CD4-positive, alpha-beta T cell treated with Interleukin-6 at 100 ng/mL for 8 hours (primary cell): ENCODE measurements around the gene CHPF2.

Source experiments
- DNase-seq: peaks from one replicate; pipeline ENCODE4 v3.0.0-alpha.2; 2020; ENCODE audit warnings: mixed read lengths, low spot score

Gene CHPF2

GRCh38 chr7:151246851-151247580 lies 14.7 kb downstream of the CHPF2 start:
- no peak for DNase-seq

GRCh38 chr7:151247611-151248345 lies 15.5 kb downstream of the CHPF2 start:
- DNase-seq: no peak

DNA sequence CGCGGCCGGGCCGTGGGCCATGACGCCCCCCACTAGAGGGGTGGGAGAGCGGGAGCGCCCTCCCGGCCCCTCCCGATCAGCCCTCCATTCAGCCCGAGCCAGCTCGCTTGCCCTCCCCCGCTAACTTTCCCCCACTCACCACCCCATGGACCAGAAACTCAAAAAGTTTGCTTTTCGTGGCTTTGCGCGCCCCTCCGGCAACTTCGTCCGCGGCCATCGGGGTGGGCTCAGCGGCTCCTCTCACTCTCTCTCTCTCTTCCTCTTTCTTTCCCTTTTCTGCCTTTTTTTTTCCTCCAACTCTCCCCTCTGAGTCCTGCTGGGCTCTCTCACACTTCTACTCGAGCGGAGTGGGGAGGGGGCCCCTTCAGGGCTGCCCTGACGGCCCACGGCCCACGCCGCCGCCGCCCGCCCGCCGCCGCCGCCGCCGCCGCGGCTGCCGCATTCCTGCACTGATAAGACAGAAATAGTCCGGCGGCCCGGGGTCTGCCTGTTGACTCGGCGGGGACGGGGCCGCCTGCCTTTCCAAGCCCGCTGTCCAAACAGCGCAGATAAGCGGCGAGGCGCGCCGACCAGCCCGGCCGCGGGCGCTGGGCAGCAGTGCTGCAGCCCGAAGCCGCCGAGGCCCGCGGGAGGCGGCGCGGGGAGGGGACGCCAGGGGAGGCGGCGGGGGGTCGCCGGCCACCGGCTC lies 16.2 kb downstream of the CHPF2 start, which contains the start of gene SMARCD3:
SMARCD3 (minus strand) TSS at position 349 of the 688 bp plus-strand sequence; CDS start at position 217, 132 bp downstream.
- no peak for DNase-seq

GRCh38 chr7:151249034-151249731 lies 16.9 kb downstream of the CHPF2 start:
- DNase-seq: peak; percentile 19

DNA sequence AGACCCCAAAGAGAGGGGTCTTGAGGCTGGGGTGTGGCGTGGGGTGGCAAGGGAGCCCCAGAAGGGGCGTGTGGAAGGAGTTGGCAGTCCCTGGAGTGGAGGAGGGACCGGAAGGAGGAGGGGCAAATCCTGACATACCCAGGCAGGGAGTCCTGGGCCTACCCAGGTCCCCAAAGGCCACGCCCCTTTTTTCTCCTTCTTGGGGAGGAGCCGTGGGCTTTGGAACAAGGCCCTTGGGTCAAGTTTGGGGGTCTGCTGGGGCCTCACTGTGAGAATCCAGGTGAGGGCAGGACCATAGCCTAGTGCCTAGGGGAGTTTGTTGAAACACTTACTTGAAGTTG lies 17.4 kb downstream of the CHPF2 start:
- DNase-seq: no peak

- DNase-seq: no peak
These were observed 18.2 kb downstream of the CHPF2 start for GRCh38 chr7:151250181-151251132.

- DNase-seq: no peak
These were observed 19.0 kb downstream of the CHPF2 start for GRCh38 chr7:151251328-151251688.

GRCh38 chr7:151251689-151252560 lies 19.6 kb downstream of the CHPF2 start:
- DNase-seq: peak; percentile 22

DNA sequence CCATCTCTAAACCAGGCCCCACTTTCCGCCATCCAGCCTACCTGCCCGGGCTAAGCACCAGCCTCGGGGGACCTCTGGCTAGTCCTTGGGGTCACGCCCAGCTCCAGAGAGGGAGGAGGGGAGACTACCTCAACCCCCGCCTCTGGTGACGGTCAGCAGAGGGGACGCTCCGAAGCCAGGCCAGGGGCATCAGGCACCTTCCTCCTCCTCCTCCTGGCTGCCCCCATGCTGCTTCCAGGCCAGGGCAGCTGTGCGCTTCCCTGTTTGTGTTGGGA lies 20.2 kb downstream of the CHPF2 start:
- no peak for DNase-seq

DNA sequence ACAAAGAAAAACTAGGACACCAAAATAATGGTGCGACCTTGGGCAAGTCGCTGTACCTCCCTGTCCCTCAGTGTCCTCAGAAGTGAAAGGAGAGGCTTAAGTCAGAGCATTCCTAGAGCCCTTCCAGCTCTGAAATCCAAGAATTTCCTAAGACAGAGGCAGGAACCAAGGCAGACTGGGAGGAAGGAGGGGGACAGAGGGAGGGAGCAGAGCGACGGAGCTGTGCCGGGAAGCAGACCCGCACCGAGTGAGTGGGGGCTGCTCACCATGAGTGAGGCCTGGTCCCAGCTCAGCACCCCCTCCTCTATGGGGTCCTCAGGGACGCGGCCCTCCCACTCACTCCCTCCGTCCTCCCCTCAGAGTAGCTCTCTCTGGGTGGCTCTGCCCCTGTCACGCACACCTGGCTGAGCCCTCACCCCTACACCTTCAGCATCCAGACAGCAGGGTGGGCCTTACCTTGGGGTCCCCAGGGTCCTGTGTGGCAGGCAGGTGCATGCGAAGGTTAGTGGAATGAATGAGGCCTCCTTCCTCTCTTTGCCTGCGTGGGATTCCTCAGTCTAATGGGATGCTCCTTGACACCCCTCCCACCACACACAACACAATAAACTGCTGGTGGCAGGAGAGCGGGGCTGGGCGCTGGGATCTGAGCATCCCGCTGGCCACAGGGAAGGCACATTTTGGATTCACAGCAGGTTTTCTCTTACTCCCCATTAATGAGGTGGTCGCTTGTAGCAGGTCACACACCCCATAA lies 20.9 kb downstream of the CHPF2 start:
- DNase-seq: no peak

- DNase-seq: no peak
These were observed 22.0 kb downstream of the CHPF2 start for GRCh38 chr7:151254316-151254715.

DNA sequence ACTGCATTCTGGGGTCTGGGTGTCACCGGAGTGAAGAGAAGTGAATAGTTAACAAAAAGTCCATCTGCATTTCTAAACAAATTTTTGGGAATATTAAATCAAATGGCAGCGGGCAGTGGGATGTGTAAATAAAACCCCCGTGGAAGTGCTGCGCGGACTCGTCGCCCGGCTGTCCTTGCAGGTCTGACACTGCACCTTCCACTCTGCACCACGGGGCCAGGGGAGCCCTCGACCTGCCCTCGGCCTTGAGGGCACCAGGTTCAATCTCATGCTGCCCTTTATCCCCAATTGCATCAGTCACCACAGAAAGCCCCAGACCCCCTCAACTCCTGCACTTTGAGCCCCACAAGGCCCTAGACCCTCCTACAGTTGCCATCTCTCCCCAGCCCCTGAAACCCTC lies 22.6 kb downstream of the CHPF2 start:
- DNase-seq: no peak

- no peak for DNase-seq
These were observed 23.1 kb downstream of the CHPF2 start for GRCh38 chr7:151255390-151255789.

DNA sequence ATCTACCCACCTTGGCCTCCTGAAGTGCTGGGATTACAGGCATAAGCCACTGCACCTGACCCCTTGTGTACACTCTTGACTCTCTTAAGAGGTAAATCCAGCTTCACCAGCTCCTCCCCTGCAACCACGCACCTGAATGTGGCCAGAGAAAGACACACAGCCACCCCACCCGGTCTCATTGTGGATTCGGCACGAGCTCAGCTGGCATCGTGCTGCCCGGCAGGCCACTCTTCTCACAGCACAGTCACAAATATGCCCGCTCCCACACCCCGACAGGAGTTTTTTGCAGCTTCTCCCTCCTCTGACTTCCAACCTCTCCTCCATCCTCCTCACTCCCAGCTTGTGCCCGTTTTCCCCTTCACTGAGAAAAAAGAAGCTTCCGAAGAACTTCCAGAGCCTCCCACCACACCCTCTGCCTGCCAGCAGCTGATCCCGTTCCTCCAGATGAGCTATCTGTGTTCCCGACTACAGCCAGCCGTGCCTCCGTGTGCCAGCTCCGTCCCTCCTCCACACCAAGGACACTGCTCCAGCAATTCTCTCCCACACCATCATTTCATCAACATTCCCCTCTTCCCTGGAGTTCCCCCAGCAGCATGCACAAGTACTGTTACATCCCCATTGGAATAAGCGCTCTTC lies 24.2 kb downstream of the CHPF2 start:
- DNase-seq: no peak

- no peak for DNase-seq
These were observed 25.7 kb downstream of the CHPF2 start for GRCh38 chr7:151257990-151258389.

DNA sequence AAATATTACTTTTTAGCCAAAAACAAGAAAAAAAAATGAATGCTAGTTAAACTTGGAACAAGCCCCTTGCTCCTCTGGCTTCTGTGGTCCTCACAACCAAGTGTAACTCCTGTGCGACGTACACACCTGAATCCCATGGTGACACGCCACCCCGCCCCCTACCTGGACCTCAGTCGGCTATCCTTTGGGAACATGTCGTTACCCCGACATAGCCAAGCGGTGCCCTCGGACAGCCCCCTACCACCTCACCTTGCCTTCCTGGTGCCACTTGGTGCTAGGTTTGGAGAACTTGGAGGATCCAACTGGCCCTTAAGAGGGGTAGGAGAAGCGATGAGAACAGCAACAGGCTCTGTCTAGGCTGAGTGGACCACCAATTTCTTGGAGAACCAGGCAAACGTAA lies 28.2 kb downstream of the CHPF2 start:
- DNase-seq: no peak

GRCh38 chr7:151260883-151261282 lies 28.6 kb downstream of the CHPF2 start:
- DNase-seq: no peak

- DNase-seq: no peak
These were observed 29.2 kb downstream of the CHPF2 start for GRCh38 chr7:151261529-151261928.

- no peak for DNase-seq
These were observed 32.3 kb downstream of the CHPF2 start for GRCh38 chr7:151264615-151265014.
